HG02943 (cell line): ENCODE results near the gene ELANE.
"Not testable (repeated sequence)": the region's sequence is repeated elsewhere in the genome, so short reads cannot be mapped to it uniquely, and the experiment has no call there.

Experiments
- ATAC-seq: cut with Tn5 transposase; IDR thresholded peaks from one replicate; pipeline ENCODE4 v1.9.1; 2021; ENCODE audit warnings: mild to moderate bottlenecking, low read depth, moderate library complexity; ENCODE audit not compliant: unreplicated experiment

The ELANE gene

DNA sequence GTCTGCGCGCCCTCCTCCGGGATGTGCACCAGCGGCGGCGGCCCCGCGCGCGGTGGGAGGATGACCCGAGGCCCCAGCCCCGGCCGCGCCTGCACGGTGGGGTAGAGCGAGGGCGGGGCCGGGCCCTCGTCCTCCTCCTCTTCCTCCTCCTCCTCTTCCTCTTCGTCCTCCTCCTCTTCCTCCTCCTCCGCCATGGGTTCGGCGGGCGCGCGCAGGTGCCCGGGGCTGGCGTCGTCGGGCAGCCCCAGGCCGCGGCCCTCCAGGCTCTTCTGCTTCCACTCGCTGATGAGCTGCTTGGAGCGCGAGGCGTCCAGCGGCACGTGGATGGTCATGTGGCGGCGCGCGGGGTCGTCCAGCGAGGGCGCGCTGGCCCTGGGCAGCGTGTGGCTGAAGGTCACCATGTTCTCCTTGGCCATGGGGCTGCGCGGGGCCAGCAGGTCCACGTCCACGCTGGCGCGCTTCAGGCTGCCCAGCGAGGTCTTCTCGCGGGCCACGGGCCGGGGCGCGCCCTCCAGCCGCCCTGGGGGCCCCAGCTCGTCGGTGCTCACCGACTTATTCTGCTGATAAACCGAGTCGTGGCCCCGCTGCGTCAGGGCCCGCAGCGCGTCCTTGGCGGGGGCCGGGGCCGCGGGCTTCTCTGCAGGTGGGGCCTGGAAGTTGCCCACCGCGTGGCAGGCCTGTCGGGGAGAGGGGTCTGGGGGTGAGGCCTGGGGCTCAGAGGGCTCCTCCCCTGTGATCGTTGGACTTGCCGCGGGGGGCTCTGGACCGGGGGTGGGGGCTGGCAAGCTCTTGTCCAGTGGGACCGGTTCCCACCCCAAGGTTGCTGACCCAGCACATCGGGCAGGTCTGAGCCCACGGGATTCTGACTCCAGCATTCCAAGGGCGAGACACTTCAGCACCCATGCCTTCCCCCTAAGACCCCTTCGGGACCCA, 38.6 kb upstream of the ELANE start:
- no peak for ATAC-seq

DNA sequence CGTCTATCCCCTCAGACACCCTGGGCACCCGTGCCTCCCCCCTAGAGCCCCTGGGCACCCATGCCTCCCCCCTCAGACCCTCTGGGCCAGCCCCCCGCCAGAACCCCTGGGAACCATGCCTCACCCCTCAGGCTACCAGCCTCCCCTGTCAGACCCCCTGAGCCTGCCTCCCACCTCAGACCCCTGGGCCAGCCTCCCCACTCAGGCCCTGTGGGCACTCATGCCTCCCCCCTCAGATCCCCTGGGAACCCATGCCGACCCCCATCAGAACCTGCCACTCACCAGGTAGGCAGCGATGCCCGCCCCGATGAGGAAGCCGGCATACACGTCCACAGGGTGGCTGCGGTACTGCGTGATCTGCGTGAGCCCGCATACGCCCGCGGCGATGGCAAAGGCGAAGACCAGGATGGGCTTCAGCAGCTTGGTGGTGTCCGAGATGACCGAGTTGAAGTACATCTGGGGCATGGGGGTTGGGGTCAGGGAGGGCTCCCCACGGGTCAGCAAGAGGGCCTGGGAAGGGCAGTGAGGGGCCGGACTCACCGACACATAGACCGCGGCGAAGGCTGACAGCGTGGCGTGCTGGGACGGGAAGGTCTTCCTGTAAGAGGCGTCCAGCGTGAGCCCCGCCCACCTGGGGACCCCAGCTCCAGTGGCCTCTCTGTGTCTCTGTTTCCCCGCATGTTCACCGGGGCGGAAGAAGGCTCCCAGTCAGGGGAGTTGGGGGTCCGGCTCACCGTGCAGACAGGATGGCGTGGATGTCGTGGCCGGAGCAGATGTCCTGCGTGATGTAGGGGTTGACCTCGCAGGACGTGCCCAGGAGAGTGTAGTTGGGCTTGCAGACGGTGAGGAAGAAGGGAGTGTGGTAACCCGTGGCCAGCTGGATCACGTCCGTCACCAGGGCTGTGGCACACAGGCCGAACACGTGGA, 37.7 kb upstream of the ELANE start:
- ATAC-seq: no peak

DNA sequence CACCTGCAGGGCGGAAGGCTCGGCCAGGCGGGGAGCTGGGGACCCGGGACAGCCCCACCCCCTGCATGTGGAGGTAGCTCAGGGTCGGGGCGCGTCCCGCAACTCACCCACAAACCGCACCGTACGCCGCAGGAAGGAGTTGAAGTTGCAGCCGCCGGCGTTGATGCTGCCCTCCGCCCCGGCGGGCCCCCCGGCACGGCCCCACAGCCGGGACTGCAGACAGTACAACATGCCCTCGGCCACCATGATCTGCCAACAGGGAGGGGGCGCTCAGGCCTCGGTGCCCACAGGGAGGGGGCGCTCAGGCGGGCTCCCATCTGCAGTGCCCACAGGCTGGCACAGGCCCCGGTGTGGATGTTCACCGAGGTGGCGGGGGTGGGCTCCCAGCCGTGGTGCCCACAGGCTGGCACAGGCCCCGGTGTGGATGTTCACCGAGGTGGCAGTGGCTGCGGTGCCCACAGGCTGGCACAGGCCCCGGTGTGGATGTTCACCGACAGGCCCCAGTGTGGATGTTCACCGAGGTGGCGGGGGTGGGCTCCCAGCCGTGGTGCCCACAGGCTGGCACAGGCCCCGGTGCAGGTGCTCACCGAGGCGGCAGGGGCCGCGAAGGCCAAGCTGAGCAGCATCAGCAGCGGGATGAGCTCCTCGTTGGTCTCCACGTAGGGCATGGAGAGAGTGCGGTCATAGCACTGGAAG, 36.9 kb upstream of the ELANE start:
- no peak for ATAC-seq

DNA sequence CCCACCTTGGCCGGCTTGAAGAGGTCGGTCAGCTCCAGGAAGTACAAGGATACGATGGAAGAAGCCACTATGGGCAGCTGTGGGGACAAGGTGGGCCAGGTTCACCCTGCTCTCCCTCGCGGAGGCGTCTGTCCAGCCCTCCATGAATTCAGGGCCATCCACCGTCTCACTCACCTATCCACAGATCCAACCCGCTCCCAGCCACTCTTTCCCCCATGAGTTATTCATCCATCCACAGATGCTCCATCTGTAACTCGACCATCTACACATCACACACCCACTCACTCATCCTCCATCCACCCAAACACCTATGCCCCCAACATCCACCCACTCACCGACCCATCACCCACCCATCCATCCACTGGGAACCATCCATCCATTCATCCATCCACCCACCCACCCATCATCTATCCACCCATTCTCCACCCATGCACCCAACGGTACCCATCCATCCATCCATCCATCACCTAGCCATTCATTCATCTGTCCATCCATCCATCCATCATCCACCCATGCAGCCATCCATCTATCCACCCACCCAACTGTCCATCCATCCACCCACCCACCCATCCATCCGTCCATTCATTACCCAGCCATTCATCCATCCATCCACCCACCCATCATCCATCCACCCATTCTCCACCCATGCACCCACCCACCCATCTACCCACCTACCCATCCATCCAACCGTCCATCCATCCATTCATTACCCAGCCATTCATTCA, 36.2 kb upstream of the ELANE start:
- ATAC-seq: no peak

DNA sequence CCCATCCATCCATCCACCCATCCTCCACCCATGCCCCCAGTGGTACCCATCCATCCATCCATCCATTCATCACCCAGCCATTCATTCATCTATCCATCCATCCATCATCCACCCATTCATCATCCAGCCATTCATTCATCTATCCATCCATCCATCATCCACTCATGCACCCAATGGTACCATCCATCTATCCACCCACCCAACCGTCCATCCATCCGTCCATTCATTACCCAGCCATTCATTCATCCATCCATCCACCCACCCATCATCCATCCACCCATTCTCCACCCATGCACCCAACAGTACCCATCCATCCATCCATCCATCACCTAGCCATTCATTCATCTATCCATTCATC, 35.6 kb upstream of the ELANE start:
- ATAC-seq: no peak

DNA sequence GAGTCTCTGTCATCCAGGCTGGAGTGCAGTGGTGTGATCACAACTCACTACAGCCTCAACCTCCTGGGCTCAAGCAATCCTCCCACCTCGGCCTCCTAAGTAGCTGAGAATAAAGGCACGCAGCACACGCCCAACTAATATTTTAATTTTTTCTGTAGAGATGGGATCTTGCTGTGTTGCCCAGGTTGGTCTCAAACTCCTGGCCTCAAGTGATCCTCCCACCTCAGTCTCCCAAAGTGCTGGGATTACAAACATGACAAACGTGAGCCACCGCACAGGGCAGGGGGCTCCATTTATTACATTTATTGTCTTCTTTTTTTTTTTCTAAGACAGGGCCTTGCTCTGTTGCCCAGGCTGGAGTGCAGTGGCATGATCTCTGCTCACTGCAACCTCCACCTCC, 31.9 kb upstream of the ELANE start:
- ATAC-seq: not testable (repeated sequence)

DNA sequence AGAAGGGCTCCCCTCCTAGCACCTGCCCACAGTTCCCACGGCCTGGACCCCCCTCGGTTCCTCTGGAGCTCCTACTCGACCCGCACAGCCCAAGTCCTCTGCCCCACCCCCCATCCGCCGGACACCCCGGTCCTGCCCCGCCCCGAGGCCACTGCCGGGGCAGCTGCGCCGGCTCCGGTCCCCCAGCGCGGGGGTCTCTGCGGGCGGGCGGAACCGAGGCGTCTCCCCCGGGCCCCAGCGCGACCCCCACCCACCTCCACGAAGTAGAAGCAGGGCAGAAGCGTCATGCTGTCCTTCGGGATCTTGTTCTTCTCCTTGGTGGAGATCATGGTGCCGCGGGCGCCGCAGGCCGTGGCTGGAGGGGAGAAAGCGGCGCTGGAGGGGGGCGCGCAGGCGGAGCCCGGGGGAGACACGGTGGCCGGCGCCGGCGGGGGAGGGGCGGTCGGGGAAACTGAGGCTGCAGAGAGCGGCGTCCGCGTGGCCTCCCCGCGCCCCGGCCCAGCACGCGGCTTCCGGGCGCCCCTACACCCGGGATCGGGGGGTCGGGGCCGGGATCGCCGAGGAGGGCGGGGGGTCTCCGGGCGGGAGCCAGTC, 30.8 kb upstream of the ELANE start:
- no peak for ATAC-seq

DNA sequence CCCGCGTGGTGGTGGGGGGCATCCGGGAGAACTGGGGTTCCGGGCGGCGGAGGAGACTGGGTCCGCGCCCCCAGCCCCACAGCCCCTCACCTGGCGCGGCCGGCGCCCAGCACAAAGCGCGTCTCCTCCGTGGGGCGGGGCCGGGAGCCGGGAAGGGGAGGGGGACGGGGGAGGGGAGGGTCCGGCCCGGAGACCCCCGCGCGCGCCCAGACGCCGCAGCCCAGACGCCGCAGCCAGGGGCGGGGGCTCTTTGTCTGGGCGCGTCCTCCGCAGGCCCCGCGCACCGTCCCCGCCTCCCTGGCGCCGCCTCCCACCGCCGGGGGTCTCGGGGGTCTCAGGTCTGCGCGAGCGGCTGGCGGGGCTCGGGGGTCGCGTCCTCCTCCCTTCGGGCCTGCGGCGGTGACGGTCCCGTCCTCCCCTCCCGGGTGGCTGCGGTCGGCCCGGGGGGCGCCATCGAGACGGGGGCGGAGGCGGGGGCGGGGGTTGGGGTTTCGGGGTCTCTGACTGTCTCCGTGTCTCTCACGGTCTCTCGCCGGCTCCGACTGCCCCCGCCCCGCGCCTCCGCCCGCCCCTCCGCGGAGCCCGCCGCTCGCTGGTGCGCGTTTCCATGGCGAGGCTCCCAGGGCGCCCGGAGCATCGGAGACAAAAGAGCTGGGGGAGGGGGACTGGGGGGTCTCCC, 30.1 kb upstream of the ELANE start, which contains the start of gene PLPPR3:
PLPPR3 (minus strand) TSS at position 131 of the 679 bp plus-strand sequence. CDS start 396 bp downstream, outside the sequence.
- ATAC-seq: no peak

DNA sequence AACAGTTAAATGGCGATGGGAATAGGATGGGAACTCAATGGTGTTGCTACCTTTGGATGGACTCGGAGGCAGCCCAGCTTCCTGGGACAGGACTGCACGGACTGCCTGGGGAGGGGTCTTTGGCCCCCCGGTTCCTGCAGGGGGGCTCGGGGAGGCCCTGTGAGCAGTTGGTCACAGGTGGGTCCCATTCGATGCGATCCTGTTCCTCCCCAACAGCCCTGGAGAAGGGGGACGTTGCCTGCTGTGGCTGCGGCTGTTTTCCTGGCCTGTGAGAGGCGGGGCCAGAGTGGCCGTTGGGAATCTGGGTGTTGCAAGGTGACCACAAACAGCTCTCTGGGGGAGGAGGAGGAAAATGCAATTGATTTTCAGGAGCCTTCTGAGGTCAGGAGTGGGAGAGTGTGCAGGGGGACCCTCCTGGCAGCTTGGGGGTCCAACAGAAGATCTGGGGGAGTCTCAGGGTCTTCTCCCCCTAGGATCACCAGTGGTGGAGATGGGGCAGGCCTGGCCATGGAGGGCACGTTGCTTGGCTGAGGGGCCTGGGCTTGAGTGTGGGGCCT, 28.5 kb upstream of the ELANE start:
- no peak for ATAC-seq

DNA sequence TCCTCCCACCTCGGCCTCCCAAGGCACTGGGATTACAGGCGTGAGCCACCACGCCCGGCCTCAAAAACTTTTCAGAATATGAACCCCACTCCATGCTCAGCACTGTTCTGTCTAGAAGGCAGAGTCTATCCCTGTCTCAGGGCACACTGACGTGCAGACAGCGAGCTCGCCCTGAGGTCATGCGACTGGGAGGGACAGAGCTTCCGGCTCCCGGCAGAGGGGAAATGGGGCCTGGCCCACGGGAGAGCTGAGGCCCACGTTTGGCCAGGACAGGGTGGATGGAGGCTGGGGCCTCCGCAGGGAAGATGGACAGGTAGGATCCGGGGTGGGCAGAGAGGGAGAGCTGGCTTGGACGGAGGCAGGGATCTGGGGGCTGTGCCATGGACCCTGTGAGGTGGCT, 27.2 kb upstream of the ELANE start:
- no peak for ATAC-seq

DNA sequence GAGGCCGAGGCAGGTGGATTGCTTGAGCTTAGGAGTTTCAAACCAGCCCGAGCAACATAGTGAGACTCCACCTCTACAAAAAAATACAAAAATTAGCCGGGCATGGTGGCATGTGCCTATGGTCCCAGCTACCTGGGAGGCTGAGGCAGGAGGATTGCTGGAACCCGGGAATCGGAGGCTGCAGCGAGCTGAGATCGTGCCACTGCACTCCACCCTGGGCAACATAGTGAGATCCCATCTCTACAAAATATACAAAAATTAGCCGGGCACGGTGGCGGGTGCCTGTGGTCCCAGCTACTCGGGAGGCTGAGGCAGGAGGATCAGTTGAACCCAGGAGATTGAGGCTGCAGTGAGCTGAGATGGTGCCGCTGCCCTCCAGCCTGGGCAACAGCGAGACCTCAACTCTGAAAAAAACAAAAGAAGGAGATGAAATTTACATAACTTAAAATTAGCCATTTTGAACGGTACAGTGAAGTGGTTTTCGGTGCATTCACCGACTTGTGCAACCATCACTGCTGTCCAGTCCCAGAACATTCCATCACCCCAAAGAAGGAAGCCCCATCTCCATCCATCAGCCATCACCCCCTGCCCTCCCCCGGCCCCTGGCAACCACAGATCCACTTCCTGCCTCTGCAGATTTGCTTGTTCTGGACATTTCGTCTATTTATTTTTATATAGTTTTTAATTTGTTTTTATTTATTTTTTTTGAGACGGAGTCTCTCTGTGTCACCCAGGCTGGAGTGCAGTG, 26.0 kb upstream of the ELANE start:
- no peak for ATAC-seq

DNA sequence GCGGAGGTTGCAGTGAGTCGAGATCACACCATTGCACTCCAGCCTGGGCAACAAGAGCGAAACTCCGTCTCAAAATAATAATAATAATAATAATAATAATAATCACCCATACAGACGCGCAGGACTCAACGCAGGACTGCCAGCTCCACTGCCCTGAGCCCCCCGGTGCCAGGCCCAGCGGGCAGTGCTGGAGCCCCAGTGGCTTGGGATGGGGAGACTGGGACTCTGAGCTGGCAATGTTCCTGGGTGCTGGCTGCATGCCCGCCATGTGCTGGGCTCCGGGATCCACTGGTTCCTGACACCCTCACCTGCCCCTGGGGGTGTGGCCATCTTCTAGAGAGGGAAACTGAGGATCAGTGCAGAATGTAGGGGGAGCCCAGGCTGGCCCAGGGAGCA, 24.8 kb upstream of the ELANE start:
- no peak for ATAC-seq

DNA sequence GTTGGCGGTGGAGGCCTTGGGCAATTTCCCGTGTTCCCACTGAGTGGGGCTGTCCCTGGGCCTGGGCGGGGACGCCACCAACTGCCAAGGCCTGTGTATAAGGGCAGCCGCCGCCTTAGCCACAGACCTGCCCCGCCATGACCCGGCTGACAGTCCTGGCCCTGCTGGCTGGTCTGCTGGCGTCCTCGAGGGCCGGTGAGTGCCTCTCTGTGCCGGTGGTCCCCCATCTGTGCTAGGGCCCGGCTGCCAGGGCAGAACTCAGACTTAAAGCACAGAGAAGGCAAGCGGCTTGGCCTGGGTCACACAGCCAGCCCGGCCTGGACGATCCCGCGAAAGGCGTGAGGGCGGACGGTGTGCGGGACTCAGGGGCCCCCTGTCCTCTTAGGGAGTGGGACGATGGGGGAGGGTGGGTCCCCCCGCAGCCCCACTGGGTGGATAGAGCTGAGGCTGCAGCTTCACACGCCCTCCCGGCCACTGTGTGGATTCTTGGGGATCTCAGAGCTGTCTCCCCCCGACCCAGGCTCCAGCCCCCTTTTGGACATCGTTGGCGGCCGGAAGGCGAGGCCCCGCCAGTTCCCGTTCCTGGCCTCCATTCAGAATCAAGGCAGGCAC, 24.3 kb upstream of the ELANE start, which contains the start of gene AZU1:
AZU1 (plus strand) TSS at position 128 of the 612 bp plus-strand sequence; CDS start at position 138, 10 bp downstream.
- ATAC-seq: no peak

DNA sequence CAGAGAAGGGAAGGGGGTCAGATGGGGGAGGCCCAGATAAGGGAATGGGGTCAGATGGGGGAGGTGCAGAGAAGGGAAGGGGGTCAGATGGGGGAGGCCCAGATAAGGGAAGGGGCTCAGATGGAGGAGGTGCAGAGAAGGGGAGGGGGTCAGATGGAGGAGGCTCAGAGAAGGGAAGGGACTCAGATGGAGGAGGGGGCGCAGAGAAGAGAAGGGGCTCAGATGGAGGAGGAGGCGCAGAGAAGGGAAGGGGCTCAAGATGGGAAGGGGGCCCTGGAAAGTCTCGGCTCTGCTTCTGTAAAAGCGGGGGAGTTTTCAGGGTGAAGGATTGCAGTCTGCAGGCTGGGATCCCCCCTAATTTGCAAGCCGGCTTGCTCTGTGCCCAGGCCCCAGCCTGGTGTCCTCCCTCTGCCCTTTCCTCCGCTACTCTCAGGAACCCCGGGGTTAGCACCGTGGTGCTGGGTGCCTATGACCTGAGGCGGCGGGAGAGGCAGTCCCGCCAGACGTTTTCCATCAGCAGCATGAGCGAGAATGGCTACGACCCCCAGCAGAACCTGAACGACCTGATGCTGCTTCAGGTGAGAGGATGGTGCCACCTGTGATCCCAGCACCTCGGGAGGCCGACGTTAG, 22.9 kb upstream of the ELANE start:
- no peak for ATAC-seq

DNA sequence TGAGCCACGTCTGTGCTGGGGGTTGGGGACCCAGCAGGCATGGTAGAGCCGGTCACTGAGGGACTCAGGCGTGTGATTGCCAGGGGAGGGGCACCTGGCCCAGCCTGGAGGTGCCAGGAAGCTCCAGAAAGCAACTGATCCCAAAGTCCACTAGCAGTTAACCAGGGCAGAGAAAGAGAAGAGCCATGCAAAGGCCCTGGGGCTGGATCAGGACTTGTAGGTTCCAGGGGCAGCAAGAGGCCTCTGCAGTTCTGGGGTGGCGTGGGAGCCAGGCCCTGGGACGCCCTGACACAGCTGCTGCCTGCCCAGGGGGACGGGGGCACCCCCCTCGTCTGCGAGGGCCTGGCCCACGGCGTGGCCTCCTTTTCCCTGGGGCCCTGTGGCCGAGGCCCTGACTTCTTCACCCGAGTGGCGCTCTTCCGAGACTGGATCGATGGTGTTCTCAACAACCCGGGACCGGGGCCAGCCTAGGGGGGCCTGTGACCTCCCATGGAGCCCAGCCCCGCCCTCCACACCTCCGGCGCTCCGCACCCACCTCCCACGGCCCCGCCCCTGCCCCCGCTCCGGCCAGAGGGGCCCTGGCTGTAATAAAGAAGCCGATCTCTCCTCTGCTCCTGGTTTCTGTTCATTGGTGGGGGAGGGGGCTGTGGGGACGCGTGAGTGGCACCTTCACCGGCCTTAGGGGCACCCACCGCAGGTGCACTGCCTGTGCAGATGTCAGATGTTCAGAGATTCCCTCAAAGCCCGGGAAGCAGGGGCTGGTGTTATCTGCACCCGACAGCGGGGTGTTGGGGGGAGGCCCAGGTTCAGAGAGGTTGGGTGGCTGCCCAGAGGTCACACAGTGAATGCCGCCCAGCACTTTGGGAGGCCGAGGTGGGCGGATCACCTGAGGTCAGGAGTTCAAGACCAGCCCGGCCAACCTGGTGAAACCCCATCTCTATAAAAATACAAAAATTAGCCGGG, 20.4 kb upstream of the ELANE start:
- no peak for ATAC-seq

DNA sequence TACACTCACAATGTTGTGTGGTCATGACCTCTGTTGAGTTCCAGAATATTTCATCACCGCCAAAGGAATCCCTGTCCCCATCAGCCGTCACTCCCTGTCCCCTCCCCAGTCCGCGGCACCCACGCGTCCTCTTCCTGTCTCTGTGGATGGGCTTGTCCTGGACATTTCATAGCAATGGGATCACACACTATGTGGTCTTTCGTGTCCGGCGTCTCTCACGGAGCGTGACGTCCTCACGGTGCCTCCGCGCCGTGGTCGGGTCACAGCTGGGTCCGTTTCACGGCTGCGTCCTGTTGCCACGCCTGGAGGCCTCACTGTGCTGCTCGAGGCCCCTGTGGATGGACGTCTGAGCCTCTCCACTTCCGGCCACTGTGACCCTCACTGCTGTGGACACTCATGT, 17.9 kb upstream of the ELANE start:
- no peak for ATAC-seq
